LNCaP clone FGC (cell line): ENCODE data around the gene IFI30.
A peak's percentile ranks its signal among the peaks of the same experiment; 100 is the strongest.

Experiments
- DNase-seq: peaks from one replicate; pipeline ENCODE4 v3.0.0-alpha.2; 2011; ENCODE audit warnings: low read depth
- H3K4me3 ChIP-seq: 2 replicates; pipeline ENCODE4 v1.5.1; 2011; ENCODE audit warnings: mild to moderate bottlenecking, low read depth, low read length, control low read depth
- TF ChIP-seq, protein P1 (sequence below): IDR thresholded peaks from 2 replicates; pipeline ENCODE4 v1.5.1; 2012; ENCODE audit warnings: mild to moderate bottlenecking; ENCODE audit not compliant: control insufficient read depth, insufficient read depth; ENCODE audit errors: extremely low read depth

The IFI30 gene

DNA sequence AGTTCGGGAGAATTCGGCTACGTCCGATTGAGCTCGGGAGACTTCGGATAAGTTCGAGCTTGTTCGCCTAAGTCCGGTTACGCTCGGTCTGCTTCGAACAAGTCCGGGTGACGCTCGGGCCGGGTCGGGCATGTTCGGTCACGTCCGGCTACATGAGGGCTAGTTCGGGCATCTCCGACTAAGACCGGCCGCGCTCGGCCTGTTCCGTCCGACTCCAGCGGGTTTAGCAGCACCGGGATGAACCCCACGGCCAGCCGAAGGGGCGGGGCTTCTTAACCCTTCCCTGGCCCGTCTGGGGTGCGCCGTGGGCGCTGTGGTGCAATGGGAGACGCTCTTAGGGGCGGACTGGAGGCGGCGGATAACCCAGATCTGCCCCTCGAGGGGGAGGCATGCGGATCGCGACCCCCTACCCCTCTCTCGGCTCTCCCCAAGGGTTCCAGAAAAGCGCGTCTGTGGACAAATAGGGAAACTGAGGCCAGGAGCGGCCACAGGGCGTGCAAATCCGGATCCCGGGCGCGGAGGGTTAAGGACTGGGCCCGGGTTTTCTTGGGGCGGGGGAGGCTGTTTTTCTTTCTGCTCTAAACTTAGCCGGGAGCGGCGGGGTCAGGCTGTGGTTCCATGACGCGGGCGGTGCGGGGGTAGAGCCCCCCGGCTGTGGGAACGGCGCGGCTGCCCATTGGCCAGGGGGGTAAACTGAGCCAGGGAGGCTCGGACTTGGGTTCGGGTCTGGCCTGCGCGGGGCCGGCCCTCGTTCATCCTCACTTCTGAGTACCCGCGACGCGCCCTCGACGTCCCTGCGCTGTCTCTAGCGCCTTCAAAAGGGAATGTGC lies 51.1 kb downstream of the IFI30 start:
- TF ChIP-seq, protein P1, sequence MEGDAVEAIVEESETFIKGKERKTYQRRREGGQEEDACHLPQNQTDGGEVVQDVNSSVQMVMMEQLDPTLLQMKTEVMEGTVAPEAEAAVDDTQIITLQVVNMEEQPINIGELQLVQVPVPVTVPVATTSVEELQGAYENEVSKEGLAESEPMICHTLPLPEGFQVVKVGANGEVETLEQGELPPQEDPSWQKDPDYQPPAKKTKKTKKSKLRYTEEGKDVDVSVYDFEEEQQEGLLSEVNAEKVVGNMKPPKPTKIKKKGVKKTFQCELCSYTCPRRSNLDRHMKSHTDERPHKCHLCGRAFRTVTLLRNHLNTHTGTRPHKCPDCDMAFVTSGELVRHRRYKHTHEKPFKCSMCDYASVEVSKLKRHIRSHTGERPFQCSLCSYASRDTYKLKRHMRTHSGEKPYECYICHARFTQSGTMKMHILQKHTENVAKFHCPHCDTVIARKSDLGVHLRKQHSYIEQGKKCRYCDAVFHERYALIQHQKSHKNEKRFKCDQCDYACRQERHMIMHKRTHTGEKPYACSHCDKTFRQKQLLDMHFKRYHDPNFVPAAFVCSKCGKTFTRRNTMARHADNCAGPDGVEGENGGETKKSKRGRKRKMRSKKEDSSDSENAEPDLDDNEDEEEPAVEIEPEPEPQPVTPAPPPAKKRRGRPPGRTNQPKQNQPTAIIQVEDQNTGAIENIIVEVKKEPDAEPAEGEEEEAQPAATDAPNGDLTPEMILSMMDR: no peak
- peak; percentile 97 for DNase-seq
- H3K4me3 ChIP-seq: peak overlapping the region; percentile 46

DNA sequence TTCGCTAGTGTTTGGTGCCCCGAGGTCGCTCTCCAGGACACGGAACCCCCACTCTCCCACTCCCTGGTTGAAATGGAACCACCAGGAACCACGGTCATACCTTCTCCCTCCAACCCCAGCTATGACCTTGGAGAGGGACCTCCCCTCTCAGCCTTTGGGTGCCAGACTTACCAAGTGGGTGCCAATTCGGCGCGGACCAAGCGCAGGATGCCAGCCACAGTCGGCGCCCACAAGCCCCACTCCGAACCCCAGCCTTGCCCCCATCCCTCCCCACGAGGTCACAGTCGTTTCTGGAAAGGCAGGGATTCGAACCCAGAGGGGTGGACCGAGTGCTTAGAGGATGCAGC lies 51.7 kb downstream of the IFI30 start:
- H3K4me3 ChIP-seq: no peak overlapping the region
- TF ChIP-seq, protein P1: no peak
- DNase-seq: no peak

DNA sequence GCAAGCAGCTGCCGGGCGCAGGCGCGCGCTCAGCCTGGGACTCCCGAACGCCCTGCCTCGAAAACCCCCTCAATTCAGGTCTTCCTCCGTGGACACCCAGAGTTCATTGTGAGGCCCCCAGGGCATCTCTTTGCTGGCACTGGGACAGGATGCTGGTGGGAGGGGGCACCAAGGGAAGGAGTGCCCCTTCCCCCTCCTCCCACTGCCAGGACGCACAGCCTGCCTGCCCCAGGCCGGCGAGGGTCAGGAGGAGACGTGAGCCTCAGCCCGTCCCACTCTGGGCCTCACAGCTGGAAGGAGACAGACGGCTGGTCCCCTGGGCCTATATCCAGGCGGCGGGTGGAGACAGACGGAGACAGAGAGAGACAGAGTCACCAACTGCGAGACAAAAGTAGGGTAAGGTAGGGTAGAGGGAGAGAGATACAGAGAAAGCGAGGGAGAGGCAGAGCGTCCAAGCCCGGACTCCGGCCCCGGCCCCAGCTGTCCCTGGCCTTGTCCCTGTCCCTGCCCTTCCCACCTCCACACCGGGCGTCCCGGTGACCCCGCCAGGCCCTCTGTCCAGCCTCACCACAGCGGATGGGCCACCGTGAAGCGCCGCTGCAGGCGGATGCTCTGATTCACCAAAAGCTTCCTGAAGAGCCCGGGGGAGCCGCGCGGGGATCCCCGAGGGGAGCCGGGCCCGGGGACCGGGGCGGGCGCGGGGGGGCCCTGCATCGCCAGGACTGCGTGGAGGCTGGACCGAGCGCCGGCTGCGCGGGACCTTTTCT lies 52.3 kb downstream of the IFI30 start, which contains the start of gene PDE4C:
PDE4C (minus strand) TSS at position 737 of the 767 bp plus-strand sequence; CDS start at position 714, 23 bp downstream.
- H3K4me3 ChIP-seq: no peak within 1 kb of the TSS
- DNase-seq: no peak

DNA sequence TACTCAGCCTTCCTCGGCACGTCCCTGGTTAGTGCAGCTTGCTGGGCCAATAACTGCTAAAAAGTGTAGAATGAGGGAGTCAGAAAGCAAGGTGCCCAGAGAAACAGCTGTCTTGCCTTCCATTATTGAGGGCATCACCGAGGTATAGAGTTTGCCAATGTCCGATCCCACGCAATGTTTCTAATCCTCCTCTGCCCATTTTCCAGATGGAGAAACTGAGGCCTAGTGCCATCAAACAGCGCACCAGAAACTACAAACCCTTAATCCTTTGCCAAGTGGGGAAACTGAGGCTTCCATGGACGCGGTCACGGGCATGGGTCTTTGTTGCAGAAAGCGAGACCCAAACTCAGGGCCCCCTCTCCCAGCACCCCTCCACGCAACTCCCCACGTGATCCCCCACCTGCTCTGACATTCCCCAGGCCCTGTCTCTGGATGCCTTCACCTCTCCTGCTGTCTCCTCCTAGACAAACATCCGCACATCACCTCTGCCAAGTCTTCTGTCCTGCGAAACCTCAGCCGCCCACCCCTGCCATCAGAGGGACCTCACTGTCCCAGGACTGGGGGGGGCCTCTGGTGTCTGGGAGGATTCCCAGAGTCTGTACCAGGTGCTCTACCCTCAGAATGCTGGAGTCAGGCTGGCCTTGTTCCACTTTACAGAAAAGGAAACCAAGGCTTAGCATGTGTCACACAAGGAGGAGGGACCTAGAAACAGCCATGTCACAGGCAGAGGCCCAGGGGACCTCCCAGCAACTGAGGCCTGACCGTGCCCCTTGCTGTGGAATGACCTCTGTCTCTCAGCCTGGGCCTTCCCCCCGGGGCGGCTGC lies 53.6 kb downstream of the IFI30 start:
- DNase-seq: no peak
- H3K4me3 ChIP-seq: no peak overlapping the region
- TF ChIP-seq, protein P1: no peak

More for the DNA sequence above, 52.3 kb downstream of the IFI30 start, which contains the start of gene PDE4C:
- TF ChIP-seq, protein P1: no peak
